Epithelial cell of proximal tubule (primary cell): Measurements from ENCODE around the gene PCSK5. TPM values are rescaled to one million over a fixed set of nuclear protein-coding genes. Genes with fewer than 3 reads are reported as not detected.

ENCODE experiments used
- DNase-seq: peaks from one replicate; pipeline ENCODE4 v3.0.0-alpha.2; 2011; ENCODE audit warnings: low read depth
- H3K4me3 ChIP-seq: 2 replicates; pipeline ENCODE4 v1.5.1; 2011; ENCODE audit warnings: low read depth, mild to moderate bottlenecking, low read length
- total RNA-seq: library from RNA; depleted of rRNA; stranded (reverse); fragments of >200 nt; gene quantifications from 2 replicates; pipeline ENCODE4 v1.2.3, GENCODE V29; 2015
- TF ChIP-seq, protein P1 (sequence below): conservative IDR thresholded peaks from 2 replicates; pipeline ENCODE4 v1.5.1; 2012; ENCODE audit warnings: low read depth, mild to moderate bottlenecking, low read length

The PCSK5 gene
- total RNA-seq, 1 donor from 2014 or later = 23.2 TPM

DNA sequence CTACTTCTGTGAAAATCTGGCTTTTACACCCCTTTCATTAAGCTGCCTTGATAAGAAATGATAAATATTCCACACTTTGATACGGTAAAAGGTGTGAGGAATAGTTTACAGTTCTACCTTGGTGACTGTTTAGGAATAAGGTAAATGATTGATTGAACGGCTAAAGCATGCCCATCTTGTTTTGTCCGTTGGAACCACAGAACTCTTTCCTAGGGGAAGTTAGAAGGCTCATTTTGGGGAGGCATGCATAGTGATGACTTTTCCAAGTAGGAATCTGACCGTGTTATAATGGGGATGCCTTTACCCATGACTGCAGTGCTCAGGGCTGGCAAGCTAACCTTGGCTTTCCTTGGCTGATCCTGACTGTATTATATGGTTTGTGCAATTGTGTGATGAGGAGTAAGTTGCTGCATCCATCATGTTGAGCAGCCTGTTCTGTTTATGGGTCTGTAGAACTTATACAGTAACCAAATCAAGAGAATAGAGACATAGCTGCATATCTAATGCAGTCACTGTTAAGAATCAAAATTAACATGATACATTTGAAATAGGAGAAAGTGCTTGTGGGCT is 24.5 kb downstream of the PCSK5 start:
- DNase-seq = peak; percentile 74
- no peak overlapping the region for H3K4me3 ChIP-seq
- TF ChIP-seq, protein P1, sequence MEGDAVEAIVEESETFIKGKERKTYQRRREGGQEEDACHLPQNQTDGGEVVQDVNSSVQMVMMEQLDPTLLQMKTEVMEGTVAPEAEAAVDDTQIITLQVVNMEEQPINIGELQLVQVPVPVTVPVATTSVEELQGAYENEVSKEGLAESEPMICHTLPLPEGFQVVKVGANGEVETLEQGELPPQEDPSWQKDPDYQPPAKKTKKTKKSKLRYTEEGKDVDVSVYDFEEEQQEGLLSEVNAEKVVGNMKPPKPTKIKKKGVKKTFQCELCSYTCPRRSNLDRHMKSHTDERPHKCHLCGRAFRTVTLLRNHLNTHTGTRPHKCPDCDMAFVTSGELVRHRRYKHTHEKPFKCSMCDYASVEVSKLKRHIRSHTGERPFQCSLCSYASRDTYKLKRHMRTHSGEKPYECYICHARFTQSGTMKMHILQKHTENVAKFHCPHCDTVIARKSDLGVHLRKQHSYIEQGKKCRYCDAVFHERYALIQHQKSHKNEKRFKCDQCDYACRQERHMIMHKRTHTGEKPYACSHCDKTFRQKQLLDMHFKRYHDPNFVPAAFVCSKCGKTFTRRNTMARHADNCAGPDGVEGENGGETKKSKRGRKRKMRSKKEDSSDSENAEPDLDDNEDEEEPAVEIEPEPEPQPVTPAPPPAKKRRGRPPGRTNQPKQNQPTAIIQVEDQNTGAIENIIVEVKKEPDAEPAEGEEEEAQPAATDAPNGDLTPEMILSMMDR = no peak

DNA sequence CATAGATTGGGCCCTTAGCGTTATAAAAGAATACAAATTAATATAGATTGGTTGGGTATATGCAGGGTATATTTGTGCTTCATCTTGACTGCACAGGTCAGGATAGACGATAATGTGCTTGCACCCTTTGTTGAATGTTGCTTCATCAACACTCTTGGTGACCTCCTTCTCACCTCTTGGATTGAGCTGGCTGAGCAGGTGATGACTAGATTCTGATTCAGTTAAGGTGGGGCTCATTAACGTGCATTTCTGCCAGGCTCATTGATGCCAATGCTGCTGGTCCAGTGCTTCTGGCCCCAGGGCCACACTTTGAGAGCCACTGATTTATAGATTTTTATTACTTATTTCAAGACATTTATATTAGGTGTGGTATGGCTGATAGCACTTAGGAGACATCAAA is 27.7 kb downstream of the PCSK5 start:
- no peak overlapping the region for H3K4me3 ChIP-seq
- peak; percentile 61 for DNase-seq
- TF ChIP-seq, protein P1 = no peak

DNA sequence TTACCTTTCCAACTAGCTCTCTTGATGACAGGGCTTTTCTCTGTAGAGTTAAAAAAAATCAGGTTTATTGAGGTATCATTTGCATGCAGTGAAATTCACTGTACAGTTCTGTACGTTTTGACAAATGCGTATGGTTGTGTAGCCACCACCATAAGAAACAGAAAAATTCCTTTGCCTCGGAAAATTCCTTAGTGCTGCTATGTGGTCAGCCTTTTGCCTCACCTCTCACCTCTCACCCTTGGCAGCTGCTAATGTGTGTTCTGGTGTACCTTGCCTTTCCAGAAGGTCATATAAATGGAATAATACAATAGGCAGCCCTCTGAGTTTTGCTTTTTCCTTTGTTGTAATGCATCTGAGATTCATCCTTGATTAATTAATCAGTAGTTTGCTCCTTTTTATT is 28.4 kb downstream of the PCSK5 start:
- TF ChIP-seq, protein P1 = no peak
- no peak for DNase-seq
- H3K4me3 ChIP-seq = no peak overlapping the region

DNA sequence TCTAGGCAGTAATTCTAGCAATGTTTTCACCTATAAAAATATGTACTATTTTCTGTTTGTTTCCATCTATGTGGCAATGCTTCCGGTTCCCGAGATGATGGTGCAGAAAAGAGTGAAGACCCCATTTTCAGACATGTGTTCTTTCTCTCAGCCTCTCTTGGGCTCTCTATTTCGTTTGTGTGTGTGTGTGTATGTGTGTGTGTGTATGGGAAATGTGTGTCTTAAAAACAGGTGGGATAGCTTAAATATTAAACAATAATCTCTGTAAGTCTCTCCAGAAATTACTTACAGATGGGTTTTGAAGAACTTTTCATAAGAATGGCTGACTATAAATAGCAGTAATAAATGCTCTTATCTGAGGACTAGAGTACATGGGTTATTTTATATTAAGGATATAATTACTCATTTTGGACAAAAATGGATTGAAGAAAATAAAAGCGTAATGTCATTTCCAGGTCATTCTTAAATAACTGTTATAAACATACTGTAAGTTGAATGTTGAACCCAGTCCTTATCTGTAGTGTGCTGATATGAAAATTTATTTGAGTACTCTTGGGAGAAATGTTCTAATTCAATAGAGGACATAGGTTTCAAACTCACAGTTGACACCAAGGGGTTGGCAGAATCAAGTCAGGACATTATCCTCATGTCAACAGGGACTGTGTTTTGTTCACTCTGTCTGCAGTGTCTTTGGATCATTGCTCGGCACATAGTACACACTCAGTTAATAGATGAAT is 31.1 kb downstream of the PCSK5 start:
- no peak for DNase-seq
- H3K4me3 ChIP-seq = no peak overlapping the region
- TF ChIP-seq, protein P1 = no peak

DNA sequence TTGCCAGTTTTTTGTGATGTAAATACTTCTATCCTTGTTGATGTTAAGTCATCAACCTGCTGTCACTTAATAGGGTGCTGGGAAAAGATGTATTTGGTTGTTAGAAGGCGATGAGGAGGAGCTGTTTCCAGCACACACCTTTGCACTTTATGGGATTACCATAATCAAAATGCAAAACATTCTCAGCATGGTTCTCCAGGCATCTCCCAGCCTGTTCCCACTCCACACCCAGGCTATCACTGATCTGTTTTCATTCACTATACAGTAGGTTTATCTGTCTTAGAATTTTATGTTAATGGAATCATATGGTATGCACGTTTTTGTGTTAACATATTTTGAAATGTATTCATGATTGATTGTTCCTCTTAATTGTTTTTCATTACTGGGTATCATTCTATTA is 35.9 kb downstream of the PCSK5 start:
- DNase-seq = no peak
- no peak overlapping the region for H3K4me3 ChIP-seq
- TF ChIP-seq, protein P1 = no peak

DNA sequence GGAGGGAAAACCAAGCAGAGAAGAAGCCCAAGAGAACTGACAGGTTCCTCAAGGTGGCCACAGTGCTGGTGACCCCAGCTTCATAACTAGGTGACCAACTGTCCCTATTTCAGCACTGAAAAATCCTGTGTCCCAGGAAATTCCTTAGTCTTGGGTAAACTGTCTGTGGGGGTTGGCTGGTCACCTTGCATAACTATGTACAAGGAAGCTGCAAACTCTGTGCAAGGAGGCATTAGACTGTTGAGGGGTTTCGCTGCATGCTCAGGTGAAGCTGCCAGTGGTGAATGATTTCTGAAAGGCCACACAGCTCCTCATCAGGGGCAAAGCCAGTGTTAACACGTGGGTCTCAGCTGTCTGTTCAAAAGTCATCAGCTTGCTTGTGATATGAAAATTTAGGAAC is 36.9 kb downstream of the PCSK5 start:
- TF ChIP-seq, protein P1 = no peak

DNA sequence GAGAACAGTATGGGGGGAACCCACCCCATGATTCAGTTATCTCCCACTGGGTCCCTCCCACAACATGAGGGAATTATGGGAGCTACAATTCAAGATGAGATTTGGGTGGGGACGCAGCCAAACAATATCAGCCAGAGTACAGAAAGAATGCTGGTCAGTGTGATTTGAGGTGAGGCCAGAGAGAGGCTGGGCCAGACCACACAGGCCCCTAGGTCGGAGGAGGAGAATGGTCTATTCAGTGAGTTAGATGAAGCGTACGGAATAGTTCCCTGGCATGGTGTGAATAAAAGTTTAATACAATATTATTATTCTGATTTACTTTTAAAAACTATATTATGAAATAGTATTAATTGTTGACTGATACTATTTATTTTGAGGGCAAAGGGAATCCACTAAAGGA is 39.7 kb downstream of the PCSK5 start:
- H3K4me3 ChIP-seq = no peak overlapping the region
- DNase-seq = no peak
- TF ChIP-seq, protein P1 = no peak

More for the DNA sequence above, 36.9 kb downstream of the PCSK5 start:
- no peak overlapping the region for H3K4me3 ChIP-seq
- DNase-seq = no peak
